T-helper 17 cell (primary cell): ENCODE data around the gene DBX1. TPM values are rescaled to one million over a fixed set of nuclear protein-coding genes. Genes with fewer than 3 reads are reported as not detected.
"Not testable (repeated sequence)": the region's sequence is repeated elsewhere in the genome, so short reads cannot be mapped to it uniquely, and the experiment has no call there.

Source experiments
- ATAC-seq: fragments of 150-1000 bp; cut with Tn5 transposase; 2 replicates; pipeline ENCODE4 v1.10.0; 2021; ENCODE audit warnings: mild to moderate bottlenecking, moderate library complexity
- DNase-seq, 3 donors: peaks; one replicate each; pipeline versions ENCODE4 v3.0.0 to v3.0.0-alpha.2; 2020 to 2021
- H3K9me3 ChIP-seq: one replicate; pipeline ENCODE4 v1.7.0; 2013; ENCODE audit warnings: low read length, mild to moderate bottlenecking; ENCODE audit not compliant: control insufficient read depth, poor library complexity, severe bottlenecking
- H3K27ac Mint-ChIP-seq: one replicate; pipeline ENCODE4 v1.8.0; 2022; ENCODE audit warnings: mild to moderate bottlenecking, moderate library complexity, mixed read lengths
- H3K27me3 Mint-ChIP-seq: one replicate; pipeline ENCODE4 v1.8.0; 2022; ENCODE audit warnings: mixed read lengths
- H3K36me3 Mint-ChIP-seq: one replicate; pipeline ENCODE4 v1.8.0; 2022; ENCODE audit warnings: low read depth, mixed read lengths
- H3K4me1 Mint-ChIP-seq: one replicate; pipeline ENCODE4 v1.8.0; 2022; ENCODE audit warnings: mild to moderate bottlenecking, mixed read lengths
- H3K4me3 Mint-ChIP-seq: one replicate; pipeline ENCODE4 v1.8.0; 2022; ENCODE audit warnings: mild to moderate bottlenecking, moderate library complexity, mixed read lengths
- total RNA-seq, 4 donors: library from RNA in 2 of 4; stranded (reverse) in 2 of 4; gene quantifications; one replicate each; pipeline ENCODE4 v1.2.3 and lab custom pipeline; 2022 to 2026

The DBX1 gene
- total RNA-seq, 2 donors from 2014 or later: not detected

- H3K4me1 Mint-ChIP-seq: peaks cover 13% of the 10 kb centered on the region
- H3K9me3 ChIP-seq: peaks cover 6% of the 10 kb centered on the region
- DNase-seq (peak in 1 of 3 donors; percentile 14), ATAC-seq (peak; percentile 66)
- H3K4me3 Mint-ChIP-seq: peak overlapping the region; percentile 81
- H3K27ac Mint-ChIP-seq: peak overlapping the region; percentile 41
- H3K36me3 Mint-ChIP-seq: no peaks in the 10 kb centered on the region
- peaks cover 42% of the 10 kb centered on the region for H3K27me3 Mint-ChIP-seq
These were observed 3.2 kb downstream of the DBX1 start for GRCh38 chr11:20156876-20157613.

GRCh38 chr11:20156280-20156875 is 3.9 kb downstream of the DBX1 start:
- peak; percentile 88 for ATAC-seq
- Mint-ChIP-seq H3K4me3 (peak overlapping the region; percentile 84), H3K36me3 (no peaks in the 10 kb centered on the region), H3K27me3 (peaks cover 36% of the 10 kb centered on the region), H3K27ac (peak overlapping the region; percentile 88), H3K4me1 (peaks cover 13% of the 10 kb centered on the region)
- peak; percentile 35 to 46 (median 43) for DNase-seq
- H3K9me3 ChIP-seq: peaks cover 3% of the 10 kb centered on the region

- no peaks in the 10 kb centered on the region for H3K36me3 Mint-ChIP-seq
- DNase-seq: no peak
- H3K9me3 ChIP-seq: peaks cover 3% of the 10 kb centered on the region
- peak overlapping the region; percentile 88 for H3K27ac Mint-ChIP-seq
- no peak for ATAC-seq
- H3K4me3 Mint-ChIP-seq: peak overlapping the region; percentile 84
- peaks cover 30% of the 10 kb centered on the region for H3K27me3 Mint-ChIP-seq
- H3K4me1 Mint-ChIP-seq: peaks cover 13% of the 10 kb centered on the region
These were observed 4.5 kb downstream of the DBX1 start for GRCh38 chr11:20155683-20156279.

- DNase-seq (no peak), ATAC-seq (no peak)
- peaks cover 13% of the 10 kb centered on the region for H3K4me1 Mint-ChIP-seq
- H3K27ac Mint-ChIP-seq: no peak overlapping the region
- H3K36me3 Mint-ChIP-seq: no peaks in the 10 kb centered on the region
- peaks cover 24% of the 10 kb centered on the region for H3K27me3 Mint-ChIP-seq
- H3K4me3 Mint-ChIP-seq: no peak overlapping the region
- no peaks in the 10 kb centered on the region for H3K9me3 ChIP-seq
These were observed 5.9 kb downstream of the DBX1 start for GRCh38 chr11:20154381-20154780.

GRCh38 chr11:20138707-20139106 is 21.6 kb downstream of the DBX1 start:
- H3K27me3 Mint-ChIP-seq: peaks cover 58% of the 10 kb centered on the region
- DNase-seq (no peak), ATAC-seq (no peak)
- peaks cover 8% of the 10 kb centered on the region for H3K36me3 Mint-ChIP-seq
- H3K9me3 ChIP-seq: no peaks in the 10 kb centered on the region
- no peak overlapping the region for H3K27ac Mint-ChIP-seq
- H3K4me3 Mint-ChIP-seq: no peak overlapping the region
- no peaks in the 10 kb centered on the region for H3K4me1 Mint-ChIP-seq

- Mint-ChIP-seq H3K27ac (no peak overlapping the region), H3K4me1 (no peaks in the 10 kb centered on the region), H3K36me3 (peaks cover 8% of the 10 kb centered on the region), H3K4me3 (no peak overlapping the region), H3K27me3 (peaks cover 64% of the 10 kb centered on the region)
- H3K9me3 ChIP-seq: no peaks in the 10 kb centered on the region
- no peak for DNase-seq
- no peak for ATAC-seq
These were observed 22.6 kb downstream of the DBX1 start for GRCh38 chr11:20137637-20138036.

- no peak for DNase-seq
- H3K36me3 Mint-ChIP-seq: peaks cover 10% of the 10 kb centered on the region
- H3K27me3 Mint-ChIP-seq: peaks cover 53% of the 10 kb centered on the region
- ATAC-seq: no peak
- no peaks in the 10 kb centered on the region for H3K9me3 ChIP-seq
- no peak overlapping the region for H3K4me3 Mint-ChIP-seq
- no peak overlapping the region for H3K27ac Mint-ChIP-seq
- peaks cover 8% of the 10 kb centered on the region for H3K4me1 Mint-ChIP-seq
These were observed 25.1 kb downstream of the DBX1 start for GRCh38 chr11:20134991-20135736.

- DNase-seq: no peak
- no peak for ATAC-seq
- Mint-ChIP-seq H3K4me1 (peaks cover 8% of the 10 kb centered on the region), H3K27ac (peak overlapping the region; percentile 8), H3K36me3 (peaks cover 5% of the 10 kb centered on the region), H3K27me3 (peaks cover 37% of the 10 kb centered on the region), H3K4me3 (peak overlapping the region; percentile 89)
- no peaks in the 10 kb centered on the region for H3K9me3 ChIP-seq
These were observed 27.6 kb downstream of the DBX1 start for GRCh38 chr11:20132667-20133039.

GRCh38 chr11:20131788-20132666 is 28.2 kb downstream of the DBX1 start:
- H3K4me1 Mint-ChIP-seq: peaks cover 8% of the 10 kb centered on the region
- peak overlapping the region; percentile 8 for H3K27ac Mint-ChIP-seq
- peaks cover 5% of the 10 kb centered on the region for H3K36me3 Mint-ChIP-seq
- no peaks in the 10 kb centered on the region for H3K9me3 ChIP-seq
- peak overlapping the region; percentile 89 for H3K4me3 Mint-ChIP-seq
- DNase-seq (peak in 2 of 3 donors; percentile 12 to 32), ATAC-seq (peak; percentile 59)
- H3K27me3 Mint-ChIP-seq: peaks cover 37% of the 10 kb centered on the region

GRCh38 chr11:20129665-20130064 is 30.6 kb downstream of the DBX1 start:
- H3K27ac Mint-ChIP-seq: no peak overlapping the region
- no peaks in the 10 kb centered on the region for H3K9me3 ChIP-seq
- H3K36me3 Mint-ChIP-seq: peaks cover 5% of the 10 kb centered on the region
- H3K27me3 Mint-ChIP-seq: peaks cover 25% of the 10 kb centered on the region
- H3K4me1 Mint-ChIP-seq: peaks cover 8% of the 10 kb centered on the region
- ATAC-seq: no peak
- H3K4me3 Mint-ChIP-seq: no peak overlapping the region
- no peak for DNase-seq

- not testable (repeated sequence) for H3K9me3 ChIP-seq, H3K27ac Mint-ChIP-seq, H3K4me3 Mint-ChIP-seq, H3K4me1 Mint-ChIP-seq, ATAC-seq, H3K36me3 Mint-ChIP-seq, DNase-seq
- H3K27me3 Mint-ChIP-seq: peaks cover 13% of the 10 kb centered on the region
These were observed 31.8 kb downstream of the DBX1 start for GRCh38 chr11:20128528-20128825.

- peak; percentile 47 to 76 (median 54) for DNase-seq
- Mint-ChIP-seq H3K27ac (no peak overlapping the region), H3K36me3 (peaks cover 2% of the 10 kb centered on the region), H3K4me3 (no peak overlapping the region), H3K4me1 (peaks cover 8% of the 10 kb centered on the region), H3K27me3 (peaks cover 8% of the 10 kb centered on the region)
- peak; percentile 85 for ATAC-seq
- H3K9me3 ChIP-seq: no peaks in the 10 kb centered on the region
These were observed 32.4 kb downstream of the DBX1 start for GRCh38 chr11:20127671-20128527.
